PC-3 (cell line): ENCODE data around the gene PITX2. TPM values are rescaled to one million over a fixed set of nuclear protein-coding genes. Genes with fewer than 3 reads are reported as not detected.

Experiments
- ATAC-seq: fragments of 200-7000 bp; cut with Tn5 transposase; 2 replicates; pipeline ENCODE4 v1.9.1; 2020; ENCODE audit warnings: mild to moderate bottlenecking, moderate library complexity
- BruUV-seq: library from RNA; stranded (reverse); fragments of 400-500 nt; replicated peaks from 2 replicates; lab custom pipeline; 2021; lab: Mats Ljungman, UMichigan
- CTCF ChIA-PET: fragments of 300-600 bp; sonication (Branson Sonifier 250); formaldehyde crosslinking; loops from one replicate; lab custom pipeline; 2022; ENCODE audit warnings: antibody characterized with exemption; lab: Charles Lee
- POLR2A ChIA-PET: fragments of 300-600 bp; sonication (Branson Sonifier 250); formaldehyde crosslinking; loops from one replicate; lab custom pipeline; 2022; ENCODE audit warnings: antibody characterized with exemption; ENCODE audit not compliant: unreplicated experiment; lab: Charles Lee
- DNase-seq: peaks from one replicate; pipeline ENCODE4 v3.0.0-alpha.2; 2015
- H2AFZ ChIP-seq: fragments of 300-600 bp; sonication (generic); 2 replicates; pipeline ENCODE4 v1.6.0; 2016; ENCODE audit warnings: antibody characterized with exemption, low read length
- H3F3A ChIP-seq: fragments of 300-600 bp; sonication (generic); one replicate; pipeline ENCODE4 v1.6.0; 2017; ENCODE audit warnings: antibody characterized with exemption, low read length, control low read depth, mild to moderate bottlenecking; ENCODE audit not compliant: unreplicated experiment
- H3K27ac ChIP-seq: fragments of 300-600 bp; sonication (generic); 2 replicates; pipeline ENCODE4 v1.5.1; 2016; ENCODE audit warnings: mild to moderate bottlenecking, low read length
- H3K27me3 ChIP-seq: fragments of 300-600 bp; sonication (generic); 2 replicates; pipeline ENCODE4 v1.6.1; 2016; ENCODE audit warnings: low read length, mixed read lengths
- H3K36me3 ChIP-seq: fragments of 300-600 bp; sonication (generic); 2 replicates; pipeline ENCODE4 v1.6.1; 2016; ENCODE audit warnings: low read depth, mixed run types, low read length, mixed read lengths
- H3K4me1 ChIP-seq: fragments of 300-600 bp; sonication (generic); 2 replicates; pipeline ENCODE4 v1.5.1; 2016; ENCODE audit warnings: low read length; ENCODE audit not compliant: insufficient read depth
- H3K4me2 ChIP-seq: fragments of 300-600 bp; sonication (generic); 2 replicates; pipeline ENCODE4 v1.6.0; 2016; ENCODE audit warnings: low read length
- H3K4me3 ChIP-seq: fragments of 300-600 bp; sonication (generic); 2 replicates; pipeline ENCODE4 v1.5.1; 2016; ENCODE audit warnings: mild to moderate bottlenecking, low read length, mixed read lengths
- H3K79me2 ChIP-seq: fragments of 300-600 bp; sonication (generic); 2 replicates; pipeline ENCODE4 v1.6.1; 2017; ENCODE audit warnings: low read length, mixed read lengths
- H3K9ac ChIP-seq: fragments of 300-600 bp; sonication (generic); 2 replicates; pipeline ENCODE4 v1.6.0; 2016; ENCODE audit warnings: mild to moderate bottlenecking, low read length
- H3K9me2 ChIP-seq: fragments of 300-600 bp; sonication (generic); replicated peaks from 2 replicates; pipeline ENCODE4 v1.6.1; 2016; ENCODE audit warnings: mixed run types, low read length, mixed read lengths
- H3K9me3 ChIP-seq: fragments of 300-600 bp; sonication (generic); 2 replicates; pipeline ENCODE4 v1.6.1; 2016; ENCODE audit warnings: low read length, mixed read lengths
- H4K20me1 ChIP-seq: fragments of 300-600 bp; sonication (generic); 2 replicates; pipeline ENCODE4 v1.6.1; 2016; ENCODE audit warnings: low read length, mixed read lengths
- EZH2 ChIP-seq: fragments of 300-600 bp; sonication (generic); IDR thresholded peaks from one replicate; pipeline ENCODE4 v1.6.1; 2017; ENCODE audit warnings: antibody characterized with exemption, mild to moderate bottlenecking, low read length; ENCODE audit not compliant: unreplicated experiment
- EZH2phosphoT487 ChIP-seq: fragments of 300-600 bp; sonication (generic); IDR thresholded peaks from 2 replicates; pipeline ENCODE4 v1.6.1; 2018; ENCODE audit warnings: mild to moderate bottlenecking, antibody characterized with exemption, low read length, borderline replicate concordance
- intact Hi-C: fragments of 100-400 bp; cut with micrococcal nuclease; formaldehyde crosslinking; loops from 2 replicates; pipeline ENCODE4 v1.9.0; 2023
- total RNA-seq: library from RNA; depleted of rRNA; stranded (reverse); fragments of >200 nt; gene quantifications from 2 replicates; pipeline ENCODE4 v1.2.3, GENCODE V29; 2014
- TF ChIP-seq, protein P1 (sequence below): fragments of 300-600 bp; sonication (generic); conservative IDR thresholded peaks from 2 replicates; pipeline ENCODE4 v1.5.1; 2017; ENCODE audit warnings: antibody characterized with exemption, low read depth, mild to moderate bottlenecking, low read length

Gene PITX2
- total RNA-seq, 1 experiment from 2014 or later, result 0.55 TPM

DNA sequence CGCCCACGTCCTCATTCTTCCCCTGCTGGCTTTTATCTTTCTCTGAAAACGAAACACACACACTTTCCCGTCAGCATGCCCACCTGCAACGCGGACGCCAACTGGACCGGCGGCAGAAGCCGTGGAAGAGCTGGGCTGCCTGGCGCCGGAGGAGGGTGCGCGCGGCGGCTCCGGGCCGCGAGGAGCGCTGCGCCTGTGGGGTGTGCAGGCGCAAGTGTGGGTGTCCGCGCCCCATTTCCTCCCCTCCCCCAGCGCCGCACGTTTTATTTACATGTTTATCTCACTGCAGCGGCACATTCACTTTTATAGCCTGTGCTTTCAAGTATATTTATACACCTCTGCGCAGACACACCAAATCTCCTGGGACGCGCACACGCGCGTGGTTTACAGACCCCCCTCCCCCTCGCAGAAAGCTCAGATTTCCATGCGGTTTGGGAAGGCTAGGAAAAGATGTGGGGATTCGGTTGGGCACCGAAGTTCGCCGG lies 1.5 kb downstream of the PITX2 start:
- H4K20me1 ChIP-seq, result no peaks in the 10 kb centered on the region
- H3K27ac ChIP-seq, result no peak overlapping the region
- DNase-seq, result no peak
- H3K79me2 ChIP-seq, result no peaks in the 10 kb centered on the region
- TF ChIP-seq, protein P1, sequence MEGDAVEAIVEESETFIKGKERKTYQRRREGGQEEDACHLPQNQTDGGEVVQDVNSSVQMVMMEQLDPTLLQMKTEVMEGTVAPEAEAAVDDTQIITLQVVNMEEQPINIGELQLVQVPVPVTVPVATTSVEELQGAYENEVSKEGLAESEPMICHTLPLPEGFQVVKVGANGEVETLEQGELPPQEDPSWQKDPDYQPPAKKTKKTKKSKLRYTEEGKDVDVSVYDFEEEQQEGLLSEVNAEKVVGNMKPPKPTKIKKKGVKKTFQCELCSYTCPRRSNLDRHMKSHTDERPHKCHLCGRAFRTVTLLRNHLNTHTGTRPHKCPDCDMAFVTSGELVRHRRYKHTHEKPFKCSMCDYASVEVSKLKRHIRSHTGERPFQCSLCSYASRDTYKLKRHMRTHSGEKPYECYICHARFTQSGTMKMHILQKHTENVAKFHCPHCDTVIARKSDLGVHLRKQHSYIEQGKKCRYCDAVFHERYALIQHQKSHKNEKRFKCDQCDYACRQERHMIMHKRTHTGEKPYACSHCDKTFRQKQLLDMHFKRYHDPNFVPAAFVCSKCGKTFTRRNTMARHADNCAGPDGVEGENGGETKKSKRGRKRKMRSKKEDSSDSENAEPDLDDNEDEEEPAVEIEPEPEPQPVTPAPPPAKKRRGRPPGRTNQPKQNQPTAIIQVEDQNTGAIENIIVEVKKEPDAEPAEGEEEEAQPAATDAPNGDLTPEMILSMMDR, result no peak
- TF ChIP-seq EZH2, result no peak
- TF ChIP-seq EZH2phosphoT487, result no peak
- no TSS peak for BruUV-seq
- H3K9me3 ChIP-seq, result no peaks in the 10 kb centered on the region
- peak overlapping the region; percentile 78 for H3K4me2 ChIP-seq
- H3K9me2 ChIP-seq, result no peaks in the 10 kb centered on the region
- peaks cover 68% of the 10 kb centered on the region for H3K27me3 ChIP-seq
- CTCF ChIA-PET, result no interaction called here
- intact Hi-C loops, result no loop called here
- H3K4me3 ChIP-seq, result peak overlapping the region; percentile 63
- no peaks in the 10 kb centered on the region for H3K36me3 ChIP-seq
- POLR2A ChIA-PET, result no interaction called here
- H3K4me1 ChIP-seq, result no peaks in the 10 kb centered on the region; the same call in 1 of the 2 replicates
- no peak overlapping the region for H3K9ac ChIP-seq
- ATAC-seq, result peak; percentile 11
- H3F3A ChIP-seq, result no peaks in the 10 kb centered on the region
- peak overlapping the region; percentile 80 for H2AFZ ChIP-seq

DNA sequence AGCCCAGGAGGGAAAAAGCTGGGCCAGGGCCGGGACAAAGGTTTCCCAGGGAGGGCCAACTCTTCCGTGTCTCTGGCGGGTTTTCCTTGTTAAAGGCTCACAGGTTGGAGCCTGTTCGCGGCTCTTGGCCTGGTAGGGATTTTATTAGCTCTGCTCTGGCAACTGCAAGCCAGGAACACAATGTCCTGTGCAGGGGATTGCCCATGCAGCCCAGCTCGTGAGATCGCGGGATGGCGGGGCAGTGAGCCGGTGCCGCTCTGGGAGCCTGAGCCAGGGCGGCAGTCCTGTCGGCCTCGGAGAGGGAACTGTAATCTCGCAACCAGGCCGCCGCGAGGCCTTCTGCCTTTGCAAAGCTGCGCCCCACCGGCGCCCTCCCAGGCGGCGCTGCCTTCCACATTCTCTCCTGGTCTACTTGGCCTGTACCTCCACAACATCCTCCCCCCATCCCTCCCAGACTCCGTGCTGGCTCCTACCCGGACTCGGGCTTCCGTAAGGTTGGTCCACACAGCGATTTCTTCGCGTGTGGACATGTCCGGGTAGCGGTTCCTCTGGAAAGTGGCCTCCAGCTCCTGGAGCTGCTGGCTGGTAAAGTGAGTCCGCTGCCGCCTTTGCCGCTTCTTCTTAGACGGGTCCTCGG lies 2.1 kb downstream of the PITX2 start:
- ChIA-PET POLR2A (no interaction called here), CTCF (no interaction called here)
- Histone ChIP-seq H3F3A (no peaks in the 10 kb centered on the region), H3K36me3 (no peaks in the 10 kb centered on the region), H3K4me1 (no peaks in the 10 kb centered on the region; the same call in 1 of the 2 replicates), H3K4me2 (peak overlapping the region; percentile 78), H3K79me2 (no peaks in the 10 kb centered on the region), H3K27me3 (peaks cover 70% of the 10 kb centered on the region), H3K4me3 (peak overlapping the region; percentile 63), H3K27ac (no peak overlapping the region), H4K20me1 (no peaks in the 10 kb centered on the region), H3K9ac (peak overlapping the region; percentile 31; the same call in 1 of the 2 replicates), H2AFZ (peak overlapping the region; percentile 80), H3K9me3 (no peaks in the 10 kb centered on the region), H3K9me2 (no peaks in the 10 kb centered on the region)
- TF ChIP-seq EZH2phosphoT487 (no peak), EZH2 (no peak)
- TF ChIP-seq, protein P1, result no peak; the same call in 1 of the 2 replicates
- intact Hi-C loops, result no loop called here
- no TSS peak for BruUV-seq
- ATAC-seq (peak; percentile 83), DNase-seq (peak; percentile 45)

DNA sequence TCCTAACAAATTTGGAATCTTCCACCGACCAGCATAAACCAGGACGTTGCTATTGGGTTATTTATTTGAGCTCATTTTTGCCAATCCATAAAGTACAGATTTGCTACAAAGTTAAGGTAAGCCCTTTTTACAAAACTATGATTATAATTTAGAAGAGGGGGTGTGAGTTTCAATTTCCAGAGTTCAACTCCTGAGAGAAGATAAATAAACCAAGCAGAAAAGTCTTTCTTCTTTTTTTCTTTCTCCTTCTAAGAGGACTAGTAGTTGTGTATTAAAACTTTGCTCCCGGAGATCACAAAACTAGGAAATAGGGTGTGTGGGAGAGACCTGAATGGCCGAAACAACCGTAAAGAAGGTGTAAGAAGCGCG lies 2.6 kb downstream of the PITX2 start:
- BruUV-seq, result no TSS peak
- POLR2A ChIA-PET, result no interaction called here
- Histone ChIP-seq H3K79me2 (no peaks in the 10 kb centered on the region), H3K27ac (no peak overlapping the region), H3K4me2 (peak overlapping the region; percentile 78), H3K9ac (peak overlapping the region; percentile 31; the same call in 1 of the 2 replicates), H3F3A (no peaks in the 10 kb centered on the region), H3K9me2 (no peaks in the 10 kb centered on the region), H3K4me3 (peak overlapping the region; percentile 63), H3K4me1 (no peaks in the 10 kb centered on the region; the same call in 1 of the 2 replicates), H2AFZ (peak overlapping the region; percentile 80), H3K27me3 (peaks cover 70% of the 10 kb centered on the region), H3K36me3 (no peaks in the 10 kb centered on the region), H3K9me3 (no peaks in the 10 kb centered on the region), H4K20me1 (no peaks in the 10 kb centered on the region)
- DNase-seq, result no peak
- intact Hi-C loops, result no loop called here
- ATAC-seq, result no peak
- TF ChIP-seq EZH2 (no peak), EZH2phosphoT487 (no peak)
- TF ChIP-seq, protein P1, result no peak
- CTCF ChIA-PET, result no interaction called here
